ENCODE data around the gene PRKCE.

The PRKCE gene

DNA sequence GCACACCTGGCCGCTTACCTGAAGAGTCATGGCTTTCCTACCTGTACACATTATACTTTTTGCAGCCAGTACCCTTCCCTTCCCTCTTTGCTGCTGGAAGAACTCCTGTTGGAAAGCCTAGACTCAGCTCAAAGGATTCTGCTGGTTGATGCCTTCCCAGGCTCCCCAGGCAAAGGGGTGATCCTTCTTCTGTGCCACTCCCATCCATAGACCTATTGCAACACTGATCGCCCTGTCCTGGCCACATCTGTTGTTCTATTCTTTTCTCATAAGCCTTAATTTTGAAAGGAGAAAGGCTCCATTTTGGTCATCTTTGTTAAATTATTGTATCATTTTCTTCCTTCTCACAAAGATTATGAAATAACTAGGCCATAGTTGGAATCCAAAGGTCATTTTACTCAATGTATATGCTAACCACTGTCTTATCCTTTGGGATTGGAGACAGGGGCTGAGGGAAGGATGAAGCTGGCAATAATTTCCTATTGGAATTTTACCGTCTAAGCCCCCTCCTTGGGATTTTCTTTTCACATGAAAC, 3.4 kb upstream of the PRKCE start:
- ATAC-seq (no peak), DNase-seq (ENCODE audit: low spot score in 2 of 2) (no peak)
- Mint-ChIP-seq H3K27ac (no peak overlapping the region), H3K9me3 (no peaks in the 10 kb centered on the region), H3K36me3 (peaks cover 7% of the 10 kb centered on the region), H3K4me3 (no peak overlapping the region), H3K4me1 (peaks cover 25% of the 10 kb centered on the region)

DNA sequence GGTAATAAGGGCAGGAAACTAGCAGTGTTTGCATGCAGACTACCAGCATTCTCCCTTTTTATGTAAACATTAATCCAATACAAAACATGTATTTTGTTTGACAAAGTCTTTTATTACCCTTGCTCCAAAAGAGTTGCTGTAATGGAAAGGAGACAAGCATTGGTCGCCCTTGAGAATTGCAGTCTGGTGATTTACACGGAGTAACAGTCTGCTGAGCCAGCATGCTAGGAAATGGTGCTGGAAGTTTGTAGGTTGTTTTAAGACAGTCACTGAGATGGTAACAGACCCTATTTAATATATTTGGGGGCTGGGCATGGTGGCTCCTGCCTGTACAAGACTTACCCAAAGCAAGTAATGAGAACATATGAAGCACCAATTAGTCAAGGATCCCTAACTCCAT, 2.8 kb upstream of the PRKCE start:
- DNase-seq (ENCODE audit: low spot score in 2 of 2) (no peak), ATAC-seq (no peak)
- Mint-ChIP-seq H3K4me3 (no peak overlapping the region), H3K4me1 (peaks cover 25% of the 10 kb centered on the region), H3K27ac (no peak overlapping the region), H3K9me3 (no peaks in the 10 kb centered on the region), H3K36me3 (peaks cover 7% of the 10 kb centered on the region)

DNA sequence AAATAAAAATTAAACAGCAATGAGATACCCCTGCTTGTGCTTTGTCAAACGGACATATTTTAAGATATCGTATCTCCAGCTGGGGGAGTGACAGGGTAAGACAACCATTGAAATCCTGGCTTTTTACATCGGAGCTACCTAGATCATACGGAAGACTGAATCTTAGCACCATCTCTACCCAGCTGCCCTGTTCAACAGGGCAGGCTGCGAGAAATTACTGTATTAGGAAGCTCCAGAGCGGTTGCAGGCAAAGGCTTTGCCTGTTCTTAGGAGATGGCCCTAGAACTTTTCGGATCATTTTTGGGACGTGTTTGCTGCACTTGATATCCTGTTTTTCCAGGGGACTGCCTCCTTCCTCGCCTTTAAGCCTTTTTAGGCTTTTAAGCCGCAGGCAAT, 2.0 kb upstream of the PRKCE start:
- H3K4me3 Mint-ChIP-seq, result peak overlapping the region; percentile 84
- H3K27ac Mint-ChIP-seq, result no peak overlapping the region
- DNase-seq (ENCODE audit: low spot score in 2 of 2) (no peak), ATAC-seq (no peak)
- no peaks in the 10 kb centered on the region for H3K9me3 Mint-ChIP-seq
- H3K36me3 Mint-ChIP-seq, result peaks cover 7% of the 10 kb centered on the region
- H3K4me1 Mint-ChIP-seq, result peaks cover 27% of the 10 kb centered on the region

DNA sequence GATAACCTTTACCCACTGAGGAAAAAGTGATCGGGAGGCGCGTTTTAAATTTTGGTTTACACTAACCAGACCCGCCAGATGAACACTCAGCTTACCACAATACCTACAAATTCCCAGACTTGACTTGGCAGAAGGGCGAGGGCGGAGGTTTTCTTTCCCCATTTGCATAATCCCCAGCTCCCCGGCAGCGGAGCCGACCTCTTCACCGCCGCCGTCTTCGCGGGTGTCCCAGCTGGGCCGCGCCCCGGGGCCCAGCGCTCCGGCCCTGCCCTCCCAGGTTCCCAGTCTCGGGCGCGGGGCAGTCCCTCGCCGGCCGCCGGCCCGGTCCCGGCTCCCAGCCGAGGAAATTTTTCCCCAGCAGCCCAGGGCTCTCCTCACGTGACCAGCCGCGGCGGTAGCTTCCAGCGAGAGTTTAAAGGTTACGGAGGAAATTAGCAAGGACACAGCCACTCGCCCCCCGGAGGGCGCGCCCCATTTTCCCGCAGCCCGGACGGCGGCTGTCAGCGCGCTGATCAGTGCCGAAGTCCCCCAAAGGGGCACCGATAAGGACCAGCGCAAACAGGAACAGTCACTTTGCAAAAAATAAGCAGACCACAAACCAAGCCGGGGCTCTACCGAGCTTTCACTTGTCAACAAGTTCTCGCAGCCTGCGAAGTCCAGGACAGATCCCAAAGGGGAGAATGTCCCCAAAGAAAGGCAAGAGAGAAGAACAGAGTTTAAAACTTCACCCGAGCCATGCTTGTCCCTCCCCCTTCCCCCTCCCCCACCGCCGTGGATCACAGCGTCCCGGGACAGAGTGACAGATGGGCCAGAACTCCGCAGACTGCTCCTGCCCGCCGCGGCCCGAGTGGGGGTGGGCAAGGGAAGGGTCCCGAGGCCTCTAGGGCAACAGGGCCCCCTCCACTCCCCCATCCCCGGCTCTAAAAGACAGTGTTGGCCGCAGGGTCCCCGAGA, 1.3 kb upstream of the PRKCE start:
- peak; percentile 24 to 77 for DNase-seq (ENCODE audit: low spot score in 2 of 2)
- H3K27ac Mint-ChIP-seq, result peak overlapping the region; percentile 83
- no peaks in the 10 kb centered on the region for H3K9me3 Mint-ChIP-seq

DNA sequence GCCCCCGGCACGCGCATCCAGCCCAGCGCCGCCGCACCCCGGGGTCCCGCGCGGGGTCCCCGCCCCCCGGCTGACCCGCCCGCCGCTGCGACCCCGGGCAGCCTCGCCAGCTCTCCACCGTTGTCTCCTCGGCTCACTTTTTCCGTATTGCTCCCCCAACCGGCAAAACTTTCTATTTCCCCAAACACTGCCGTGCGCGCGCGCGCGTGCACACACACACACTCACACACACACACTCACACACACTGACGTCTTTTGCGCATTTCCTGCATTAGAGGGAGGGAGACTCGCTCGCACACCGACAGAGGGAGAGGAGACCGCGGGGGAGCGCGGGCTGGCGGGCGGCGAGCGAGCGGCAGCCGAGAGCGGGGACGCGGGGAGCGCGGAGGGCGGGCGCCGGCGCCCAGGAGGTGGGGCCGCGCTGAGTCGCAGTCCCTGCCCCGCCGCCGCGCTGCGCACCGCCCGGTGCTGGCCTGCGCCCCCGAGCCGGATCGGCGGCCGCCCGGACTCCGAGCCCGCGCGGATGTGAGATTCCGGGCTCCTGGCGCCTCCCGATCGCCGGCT, 542 bp upstream of the PRKCE start:
- H3K4me3 Mint-ChIP-seq, result peak overlapping the region; percentile 84
- peak; percentile 73 to 92 for DNase-seq (ENCODE audit: low spot score in 2 of 2)
- peak; percentile 89 for ATAC-seq
- peaks cover 7% of the 10 kb centered on the region for H3K36me3 Mint-ChIP-seq
- peaks cover 27% of the 10 kb centered on the region for H3K4me1 Mint-ChIP-seq
- peak overlapping the region; percentile 83 for H3K27ac Mint-ChIP-seq
- no peaks in the 10 kb centered on the region for H3K9me3 Mint-ChIP-seq

More for the DNA sequence above, 1.3 kb upstream of the PRKCE start:
- peaks cover 27% of the 10 kb centered on the region for H3K4me1 Mint-ChIP-seq
- ATAC-seq, result peak; percentile 29
- H3K4me3 Mint-ChIP-seq, result peak overlapping the region; percentile 84
- H3K36me3 Mint-ChIP-seq, result peaks cover 7% of the 10 kb centered on the region

DNA sequence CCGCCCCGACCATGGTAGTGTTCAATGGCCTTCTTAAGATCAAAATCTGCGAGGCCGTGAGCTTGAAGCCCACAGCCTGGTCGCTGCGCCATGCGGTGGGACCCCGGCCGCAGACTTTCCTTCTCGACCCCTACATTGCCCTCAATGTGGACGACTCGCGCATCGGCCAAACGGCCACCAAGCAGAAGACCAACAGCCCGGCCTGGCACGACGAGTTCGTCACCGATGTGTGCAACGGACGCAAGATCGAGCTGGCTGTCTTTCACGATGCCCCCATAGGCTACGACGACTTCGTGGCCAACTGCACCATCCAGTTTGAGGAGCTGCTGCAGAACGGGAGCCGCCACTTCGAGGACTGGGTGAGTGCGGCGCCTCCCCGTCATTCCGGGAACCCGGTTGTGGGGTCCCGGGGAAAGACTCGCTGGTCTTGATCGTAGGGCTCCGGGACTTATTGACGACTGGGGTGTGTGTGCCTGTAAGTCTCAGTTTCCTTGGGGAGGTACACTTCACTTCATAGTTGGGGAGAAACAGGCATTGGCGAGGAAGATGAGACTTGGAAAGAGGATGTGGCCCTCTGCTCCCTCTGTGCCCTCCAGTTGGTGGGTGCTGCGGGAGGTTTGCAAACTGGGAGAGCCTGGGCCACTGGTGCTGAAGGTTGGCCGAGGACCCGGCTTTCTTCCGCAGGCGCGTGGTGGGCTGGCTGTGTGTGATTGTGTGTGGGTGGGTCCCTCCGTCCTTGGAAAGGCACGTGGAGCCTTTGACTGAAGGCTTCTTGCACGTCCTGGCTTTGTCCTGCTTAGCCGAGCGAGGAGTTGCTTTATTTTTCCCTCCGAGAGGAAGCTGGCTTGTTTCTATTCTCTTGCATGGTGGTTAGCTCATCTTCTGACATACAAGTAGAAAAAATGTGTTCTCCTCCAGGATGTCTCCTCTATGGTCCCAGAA, 886 bp downstream of the PRKCE start:
- peak; percentile 6 to 64 for DNase-seq (ENCODE audit: low spot score in 2 of 2)
- peak overlapping the region; percentile 84 for H3K4me3 Mint-ChIP-seq
- no peak for ATAC-seq
- H3K9me3 Mint-ChIP-seq, result no peaks in the 10 kb centered on the region
- H3K36me3 Mint-ChIP-seq, result peaks cover 7% of the 10 kb centered on the region
- H3K4me1 Mint-ChIP-seq, result peaks cover 27% of the 10 kb centered on the region
- peak overlapping the region; percentile 68 for H3K27ac Mint-ChIP-seq

DNA sequence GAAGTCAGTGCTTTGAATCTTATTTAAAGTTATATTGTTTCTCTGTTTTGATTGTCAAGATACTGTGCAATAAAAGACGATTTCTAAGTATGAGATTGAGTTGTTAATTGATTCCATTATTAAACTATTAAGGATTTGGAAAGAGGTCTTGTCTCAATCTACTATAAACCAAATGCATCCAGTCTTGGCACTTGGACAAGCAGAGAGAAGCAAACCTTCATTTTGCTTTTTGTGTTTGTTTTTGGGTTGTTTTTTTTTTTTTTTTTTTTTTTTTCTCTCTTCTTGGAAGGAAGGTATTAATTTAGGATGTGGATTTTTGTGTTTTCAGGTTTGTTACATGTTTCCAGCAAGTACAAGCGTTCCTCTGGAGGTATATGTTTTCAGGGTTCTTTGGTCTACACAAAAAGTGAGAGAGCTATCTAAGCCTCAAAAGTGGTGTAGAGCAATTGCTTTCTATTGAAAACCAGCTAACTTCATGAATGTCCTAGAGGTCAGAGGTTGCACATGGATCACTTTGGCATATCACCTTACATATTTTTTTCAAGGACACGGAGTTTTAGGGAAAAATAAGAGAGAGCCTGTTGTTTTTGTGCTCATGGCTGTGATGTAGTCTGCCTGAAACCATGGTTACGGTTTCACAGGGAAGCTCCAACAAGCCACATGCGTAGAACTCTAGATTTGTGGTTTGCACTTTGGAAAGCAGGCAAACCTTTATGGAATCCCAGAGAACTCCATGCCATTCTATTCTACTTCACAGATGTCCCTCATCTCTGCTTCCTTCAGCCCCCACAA, 1.8 kb downstream of the PRKCE start:
- H3K36me3 Mint-ChIP-seq, result peaks cover 7% of the 10 kb centered on the region
- H3K9me3 Mint-ChIP-seq, result no peaks in the 10 kb centered on the region
- H3K27ac Mint-ChIP-seq, result no peak overlapping the region
- no peak for DNase-seq (ENCODE audit: low spot score in 2 of 2)
- peak overlapping the region; percentile 84 for H3K4me3 Mint-ChIP-seq
- H3K4me1 Mint-ChIP-seq, result peaks cover 27% of the 10 kb centered on the region
- ATAC-seq, result no peak

DNA sequence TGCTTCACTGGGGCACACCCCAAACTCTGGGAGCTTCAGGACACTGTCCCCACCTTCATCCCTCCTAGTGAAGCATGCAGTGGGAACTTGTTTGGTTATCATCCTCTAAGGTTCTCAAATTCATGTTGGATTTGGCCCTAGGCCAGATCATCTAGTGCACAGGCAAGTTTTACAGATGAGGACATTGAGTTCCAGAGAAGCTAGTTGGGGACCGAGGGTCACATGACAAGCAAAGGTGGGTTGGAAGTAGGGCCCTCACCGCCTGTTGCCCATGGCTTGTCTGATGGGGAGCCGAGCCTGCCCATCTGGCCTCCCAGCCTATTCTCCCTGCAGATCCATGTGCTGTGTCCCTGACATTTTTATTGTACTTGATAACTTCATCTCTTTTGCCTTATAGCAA, 2.8 kb downstream of the PRKCE start:
- no peak overlapping the region for H3K27ac Mint-ChIP-seq
- H3K36me3 Mint-ChIP-seq, result peaks cover 7% of the 10 kb centered on the region
- no peak overlapping the region for H3K4me3 Mint-ChIP-seq

DNA sequence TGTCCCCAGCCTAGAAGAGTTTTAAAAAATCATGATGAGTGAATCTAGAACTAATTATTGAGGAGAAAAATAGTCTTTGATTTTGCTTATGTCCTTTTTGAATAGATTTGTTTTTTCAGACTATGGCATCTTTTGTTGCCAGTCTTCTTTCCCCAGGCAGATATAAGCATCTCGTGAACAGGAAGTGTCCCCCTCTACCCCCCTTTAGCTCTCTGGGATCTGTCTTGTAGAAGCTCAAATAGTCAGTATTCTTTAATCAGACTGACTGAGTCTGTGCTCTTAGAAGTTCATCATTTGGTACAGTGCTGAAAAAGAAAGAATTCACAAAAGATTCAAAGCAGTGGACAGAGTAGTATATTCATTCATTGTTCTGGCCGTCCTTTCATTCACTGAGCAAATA, 10.4 kb downstream of the PRKCE start:
- Mint-ChIP-seq H3K9me3 (no peaks in the 10 kb centered on the region), H3K36me3 (no peaks in the 10 kb centered on the region), H3K4me3 (no peak overlapping the region), H3K27ac (no peak overlapping the region), H3K4me1 (peaks cover 10% of the 10 kb centered on the region)
- ATAC-seq, result no peak
- no peak for DNase-seq (ENCODE audit: low spot score in 2 of 2)

More for the DNA sequence above, 2.8 kb downstream of the PRKCE start:
- H3K9me3 Mint-ChIP-seq, result no peaks in the 10 kb centered on the region
- no peak for DNase-seq (ENCODE audit: low spot score in 2 of 2)
- H3K4me1 Mint-ChIP-seq, result peaks cover 29% of the 10 kb centered on the region
- ATAC-seq, result no peak

DNA sequence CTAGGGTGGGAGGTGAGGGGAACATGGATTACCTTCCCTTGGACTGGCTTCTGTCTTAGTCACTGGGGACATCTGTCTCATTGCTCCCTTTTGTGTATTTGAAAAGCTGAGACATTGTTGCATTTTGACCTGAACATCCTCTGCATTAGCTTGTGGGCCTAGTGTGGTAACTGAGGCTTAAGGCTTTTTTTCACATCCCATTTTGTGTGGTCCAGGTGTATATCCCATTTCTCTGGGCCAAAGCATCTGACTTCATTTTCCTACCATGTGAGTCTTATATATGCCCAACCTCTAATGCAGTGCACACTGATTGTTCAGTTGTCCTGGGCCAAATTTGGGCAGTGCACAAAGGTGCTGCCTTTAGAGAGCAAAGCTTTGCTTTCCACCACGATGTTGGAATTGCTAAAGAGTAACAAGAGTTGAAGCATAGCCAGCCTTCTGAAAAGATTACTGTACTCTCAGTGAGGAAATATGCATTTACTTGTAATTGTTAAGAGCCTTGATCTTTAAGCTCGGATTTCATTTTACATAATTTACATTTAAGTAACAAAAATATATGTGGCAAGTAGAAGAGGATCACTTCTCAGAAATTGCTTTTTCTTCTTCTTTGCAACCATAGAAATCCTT, 13.3 kb downstream of the PRKCE start:
- Mint-ChIP-seq H3K4me3 (no peak overlapping the region), H3K36me3 (no peaks in the 10 kb centered on the region), H3K27ac (no peak overlapping the region), H3K4me1 (peaks cover 3% of the 10 kb centered on the region), H3K9me3 (no peaks in the 10 kb centered on the region)
- DNase-seq (ENCODE audit: low spot score in 2 of 2) (no peak), ATAC-seq (no peak)

DNA sequence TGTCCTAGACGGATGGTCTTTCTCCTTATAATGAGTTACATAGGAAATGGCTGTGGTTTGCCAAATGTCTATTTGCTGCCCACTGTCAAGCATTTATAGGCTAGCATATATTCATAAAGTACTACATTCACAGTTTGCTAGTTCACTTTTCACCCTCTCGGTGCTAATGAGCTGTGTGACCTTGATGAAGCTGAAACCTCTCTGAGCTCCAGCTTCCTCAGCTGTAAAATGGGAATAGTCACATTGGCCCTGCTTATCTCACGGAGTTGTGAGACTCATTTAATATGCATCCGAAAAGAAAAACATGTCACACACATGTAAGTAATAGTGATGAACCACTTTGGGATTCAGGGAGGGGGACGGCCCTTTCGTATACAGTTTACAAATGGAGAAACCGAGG, 17.0 kb downstream of the PRKCE start:
- no peak overlapping the region for H3K27ac Mint-ChIP-seq
- no peak for ATAC-seq
- H3K9me3 Mint-ChIP-seq, result no peaks in the 10 kb centered on the region
- no peaks in the 10 kb centered on the region for H3K36me3 Mint-ChIP-seq
- H3K4me1 Mint-ChIP-seq, result peaks cover 6% of the 10 kb centered on the region
- no peak for DNase-seq (ENCODE audit: low spot score in 2 of 2)
- H3K4me3 Mint-ChIP-seq, result no peak overlapping the region

DNA sequence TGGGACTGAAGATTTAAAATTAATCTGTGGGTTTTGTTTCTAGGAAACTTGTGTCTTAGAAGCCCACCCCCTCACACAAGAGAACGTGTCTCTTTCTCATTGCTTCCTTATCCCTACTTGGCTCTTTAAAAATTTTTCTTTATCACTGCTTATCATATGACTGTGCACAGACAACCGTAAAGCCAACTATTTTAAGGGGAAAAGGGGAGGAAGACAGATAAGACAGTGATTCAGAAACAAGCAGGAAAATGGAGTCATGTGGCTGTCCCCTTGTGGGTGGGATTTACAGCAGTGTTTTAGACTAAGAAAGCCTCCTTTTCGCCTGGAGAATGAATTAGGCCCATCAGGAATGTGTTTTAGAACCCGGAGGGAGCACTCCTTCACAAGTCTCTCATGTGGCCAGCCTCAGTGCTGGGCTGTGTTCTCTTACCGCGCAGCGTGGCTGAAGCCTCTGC, 17.6 kb downstream of the PRKCE start:
- peaks cover 6% of the 10 kb centered on the region for H3K4me1 Mint-ChIP-seq
- H3K27ac Mint-ChIP-seq, result no peak overlapping the region
- H3K4me3 Mint-ChIP-seq, result no peak overlapping the region
- H3K9me3 Mint-ChIP-seq, result no peaks in the 10 kb centered on the region
- DNase-seq (ENCODE audit: low spot score in 2 of 2), result no peak
- no peak for ATAC-seq
- H3K36me3 Mint-ChIP-seq, result no peaks in the 10 kb centered on the region

DNA sequence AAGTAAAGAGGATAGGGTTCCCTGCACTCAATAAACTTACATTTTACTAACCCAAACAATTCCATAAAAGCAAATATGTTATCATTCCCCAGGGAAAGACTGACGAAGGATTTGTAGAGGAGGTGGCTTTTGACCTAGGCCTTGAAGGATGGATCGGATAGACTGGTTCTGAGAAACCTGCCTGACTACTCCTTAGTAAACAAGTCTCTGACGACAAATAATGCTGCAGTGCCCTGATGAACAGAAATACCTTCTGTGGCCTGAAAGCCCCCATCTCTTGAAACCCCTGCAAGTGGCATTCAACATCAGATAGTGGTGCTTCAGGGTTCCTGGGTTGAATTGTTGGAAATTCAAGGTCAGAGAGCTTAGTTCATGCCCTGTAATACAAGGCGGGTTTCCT, 19.2 kb downstream of the PRKCE start:
- no peak for ATAC-seq

DNA sequence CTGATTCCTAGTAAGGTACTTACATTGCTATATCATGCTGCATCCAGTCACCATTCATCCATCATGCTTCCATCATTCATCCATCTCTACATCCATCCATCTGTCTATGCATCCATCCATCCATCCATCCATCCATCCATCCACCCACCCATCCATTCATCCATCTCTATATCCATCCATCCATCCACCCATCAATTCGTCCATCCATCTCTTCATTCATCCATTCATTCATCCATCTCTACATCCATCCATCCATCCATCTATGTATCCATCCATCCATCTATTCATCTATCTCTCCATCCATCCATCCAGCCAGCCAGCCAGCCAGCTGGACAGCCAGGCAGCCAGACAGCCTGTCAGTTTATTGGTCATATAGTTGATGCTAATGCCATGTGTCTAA, 20.7 kb downstream of the PRKCE start:
- no peak overlapping the region for H3K27ac Mint-ChIP-seq
- peaks cover 11% of the 10 kb centered on the region for H3K4me1 Mint-ChIP-seq
- no peaks in the 10 kb centered on the region for H3K9me3 Mint-ChIP-seq
- no peak overlapping the region for H3K4me3 Mint-ChIP-seq
- no peak for ATAC-seq
- H3K36me3 Mint-ChIP-seq, result no peaks in the 10 kb centered on the region
- no peak for DNase-seq (ENCODE audit: low spot score in 2 of 2)

More for the DNA sequence above, 19.2 kb downstream of the PRKCE start:
- Mint-ChIP-seq H3K27ac (no peak overlapping the region), H3K36me3 (no peaks in the 10 kb centered on the region), H3K4me1 (peaks cover 6% of the 10 kb centered on the region), H3K4me3 (no peak overlapping the region), H3K9me3 (no peaks in the 10 kb centered on the region)
- no peak for DNase-seq (ENCODE audit: low spot score in 2 of 2)
